ENCODE measurements around the gene WDR27.

DNA sequence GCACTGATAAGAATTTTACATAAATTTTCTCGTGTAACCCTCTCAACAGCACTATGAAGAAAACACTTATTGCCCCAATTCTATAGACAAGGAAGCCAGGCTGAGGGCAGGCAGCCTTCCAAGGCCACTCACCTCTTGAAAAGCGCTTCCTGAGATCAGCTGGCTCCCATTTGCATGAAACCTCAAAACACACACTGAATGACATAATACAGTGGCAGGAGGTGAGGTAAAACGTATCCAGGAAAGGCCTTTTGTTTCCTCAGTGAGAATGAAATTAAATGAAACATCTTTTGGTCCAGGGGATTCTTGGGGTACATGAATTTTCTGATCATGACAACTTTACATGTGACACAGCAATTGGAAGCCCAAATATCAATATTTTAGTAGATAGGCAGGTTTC, 112.5 kb downstream of the WDR27 start:
- no peak for TF ChIP-seq POLR2A (IDR thresholded peaks at IDR 0.05)
- TF ChIP-seq, protein P1, sequence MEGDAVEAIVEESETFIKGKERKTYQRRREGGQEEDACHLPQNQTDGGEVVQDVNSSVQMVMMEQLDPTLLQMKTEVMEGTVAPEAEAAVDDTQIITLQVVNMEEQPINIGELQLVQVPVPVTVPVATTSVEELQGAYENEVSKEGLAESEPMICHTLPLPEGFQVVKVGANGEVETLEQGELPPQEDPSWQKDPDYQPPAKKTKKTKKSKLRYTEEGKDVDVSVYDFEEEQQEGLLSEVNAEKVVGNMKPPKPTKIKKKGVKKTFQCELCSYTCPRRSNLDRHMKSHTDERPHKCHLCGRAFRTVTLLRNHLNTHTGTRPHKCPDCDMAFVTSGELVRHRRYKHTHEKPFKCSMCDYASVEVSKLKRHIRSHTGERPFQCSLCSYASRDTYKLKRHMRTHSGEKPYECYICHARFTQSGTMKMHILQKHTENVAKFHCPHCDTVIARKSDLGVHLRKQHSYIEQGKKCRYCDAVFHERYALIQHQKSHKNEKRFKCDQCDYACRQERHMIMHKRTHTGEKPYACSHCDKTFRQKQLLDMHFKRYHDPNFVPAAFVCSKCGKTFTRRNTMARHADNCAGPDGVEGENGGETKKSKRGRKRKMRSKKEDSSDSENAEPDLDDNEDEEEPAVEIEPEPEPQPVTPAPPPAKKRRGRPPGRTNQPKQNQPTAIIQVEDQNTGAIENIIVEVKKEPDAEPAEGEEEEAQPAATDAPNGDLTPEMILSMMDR (IDR thresholded peaks at IDR 0.05), result no peak
